HG03439 (cell line): ENCODE results near the gene CNTNAP2.

Source experiments
- ATAC-seq: cut with Tn5 transposase; IDR thresholded peaks from one replicate; pipeline ENCODE4 v1.9.1; 2021; ENCODE audit warnings: mild to moderate bottlenecking, moderate library complexity; ENCODE audit not compliant: unreplicated experiment

Gene CNTNAP2

GRCh38 chr7:146116521-146117222, at the start of gene CNTNAP2:
CNTNAP2 (plus strand) TSS chr7:146116801; CDS start chr7:146116877, 76 bp downstream.
- ATAC-seq, result no peak

GRCh38 chr7:146067880-146068279, 48.7 kb upstream of the CNTNAP2 start:
- ATAC-seq, result no peak

- no peak for ATAC-seq
Measured at GRCh38 chr7:146074195-146074765, 42.3 kb upstream of the CNTNAP2 start.

GRCh38 chr7:146076344-146076743, 40.3 kb upstream of the CNTNAP2 start:
- ATAC-seq, result no peak

- no peak for ATAC-seq
Measured at GRCh38 chr7:146084086-146084485, 32.5 kb upstream of the CNTNAP2 start.

GRCh38 chr7:146090023-146090645, 26.5 kb upstream of the CNTNAP2 start:
- no peak for ATAC-seq

- ATAC-seq, result no peak
Measured at GRCh38 chr7:146094356-146094755, 22.2 kb upstream of the CNTNAP2 start.

- ATAC-seq, result no peak
Measured at GRCh38 chr7:146096994-146097393, 19.6 kb upstream of the CNTNAP2 start.

GRCh38 chr7:146106319-146106718, 10.3 kb upstream of the CNTNAP2 start:
- no peak for ATAC-seq

- ATAC-seq, result no peak
Measured at GRCh38 chr7:146112755-146113154, 3.8 kb upstream of the CNTNAP2 start.

- ATAC-seq, result no peak
Measured at GRCh38 chr7:146115548-146115850, 1.1 kb upstream of the CNTNAP2 start.

- ATAC-seq, result no peak
Measured at GRCh38 chr7:146115851-146116520, 615 bp upstream of the CNTNAP2 start.

- ATAC-seq, result no peak
Measured at GRCh38 chr7:146117576-146117975, 975 bp downstream of the CNTNAP2 start.

- ATAC-seq, result no peak
Measured at GRCh38 chr7:146119002-146119401, 2.4 kb downstream of the CNTNAP2 start.

- no peak for ATAC-seq
Measured at GRCh38 chr7:146123715-146124114, 7.1 kb downstream of the CNTNAP2 start.

GRCh38 chr7:146126767-146127509, 10.3 kb downstream of the CNTNAP2 start:
- no peak for ATAC-seq

- ATAC-seq, result no peak
Measured at GRCh38 chr7:146129296-146129695, 12.7 kb downstream of the CNTNAP2 start.

- no peak for ATAC-seq
Measured at GRCh38 chr7:146129997-146130396, 13.4 kb downstream of the CNTNAP2 start.

- ATAC-seq, result no peak
Measured at GRCh38 chr7:146131701-146132100, 15.1 kb downstream of the CNTNAP2 start.

- ATAC-seq, result no peak
Measured at GRCh38 chr7:146136357-146136875, 19.8 kb downstream of the CNTNAP2 start.

- no peak for ATAC-seq
Measured at GRCh38 chr7:146138926-146139325, 22.3 kb downstream of the CNTNAP2 start.
